Superior temporal gyrus (tissue), 1 donor: ENCODE results near the gene NUP37.
"Not testable (repeated sequence)": the region's sequence is repeated elsewhere in the genome, so short reads cannot be mapped to it uniquely, and the experiment has no call there.

ENCODE experiments used
- DNase-seq: peaks from one replicate; pipeline ENCODE4 v3.0.0-alpha.2; 2016; ENCODE audit errors: extremely low spot score

Gene NUP37, protein sequence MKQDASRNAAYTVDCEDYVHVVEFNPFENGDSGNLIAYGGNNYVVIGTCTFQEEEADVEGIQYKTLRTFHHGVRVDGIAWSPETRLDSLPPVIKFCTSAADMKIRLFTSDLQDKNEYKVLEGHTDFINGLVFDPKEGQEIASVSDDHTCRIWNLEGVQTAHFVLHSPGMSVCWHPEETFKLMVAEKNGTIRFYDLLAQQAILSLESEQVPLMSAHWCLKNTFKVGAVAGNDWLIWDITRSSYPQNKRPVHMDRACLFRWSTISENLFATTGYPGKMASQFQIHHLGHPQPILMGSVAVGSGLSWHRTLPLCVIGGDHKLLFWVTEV

DNA sequence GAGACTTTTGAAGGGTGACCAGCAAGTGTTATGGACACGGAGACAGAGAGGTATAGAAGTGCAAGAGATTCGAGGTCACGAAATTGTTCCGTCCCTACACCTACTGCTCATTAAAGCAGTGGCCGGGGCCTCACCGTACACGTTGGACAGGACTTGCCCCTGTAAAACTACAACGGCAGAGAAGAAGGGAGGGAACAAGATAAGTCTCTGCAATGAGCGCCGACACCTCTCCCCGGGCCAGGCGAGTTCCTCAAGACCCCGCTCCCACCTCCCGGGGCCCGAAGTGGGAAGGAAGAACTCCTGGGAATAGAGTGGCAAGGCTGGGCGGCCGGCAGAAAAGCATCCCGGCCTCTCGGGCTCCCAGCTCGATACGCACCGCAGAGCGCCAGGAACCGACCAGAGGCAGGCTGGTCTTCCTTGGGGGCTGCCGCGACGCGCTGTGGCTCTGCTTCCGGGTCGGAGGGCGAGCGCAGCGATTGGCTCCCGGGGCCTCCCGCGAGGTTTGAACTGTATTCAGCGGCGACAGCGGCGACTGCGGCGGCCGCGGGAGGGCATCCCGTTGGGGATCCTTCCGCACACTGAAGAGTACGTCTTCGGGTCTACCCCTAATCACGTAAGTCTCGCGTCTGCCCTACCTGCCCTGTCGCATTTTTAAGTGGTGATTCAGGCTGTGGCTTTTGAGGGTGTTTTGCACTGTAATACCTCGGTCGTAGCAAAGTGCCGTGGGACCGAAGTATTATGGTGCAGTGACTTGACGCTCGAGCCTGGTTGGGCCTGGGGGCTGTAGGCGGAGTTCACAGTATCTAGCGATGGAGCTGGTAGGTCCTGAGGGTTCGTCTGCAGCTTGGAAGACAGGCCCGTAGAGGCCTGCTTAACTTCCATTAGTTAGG, at the start of gene NUP37, which contains the start of gene PARPBP:
Gene NUP37, minus strand, starts transcription at position 441 of the 890 bp plus-strand sequence. CDS start 1,596 bp downstream, outside the sequence.
Gene PARPBP, plus strand, starts transcription at position 510 of the 890 bp plus-strand sequence. CDS start 3,706 bp downstream, outside the sequence.
- DNase-seq, result peak; percentile 91

DNA sequence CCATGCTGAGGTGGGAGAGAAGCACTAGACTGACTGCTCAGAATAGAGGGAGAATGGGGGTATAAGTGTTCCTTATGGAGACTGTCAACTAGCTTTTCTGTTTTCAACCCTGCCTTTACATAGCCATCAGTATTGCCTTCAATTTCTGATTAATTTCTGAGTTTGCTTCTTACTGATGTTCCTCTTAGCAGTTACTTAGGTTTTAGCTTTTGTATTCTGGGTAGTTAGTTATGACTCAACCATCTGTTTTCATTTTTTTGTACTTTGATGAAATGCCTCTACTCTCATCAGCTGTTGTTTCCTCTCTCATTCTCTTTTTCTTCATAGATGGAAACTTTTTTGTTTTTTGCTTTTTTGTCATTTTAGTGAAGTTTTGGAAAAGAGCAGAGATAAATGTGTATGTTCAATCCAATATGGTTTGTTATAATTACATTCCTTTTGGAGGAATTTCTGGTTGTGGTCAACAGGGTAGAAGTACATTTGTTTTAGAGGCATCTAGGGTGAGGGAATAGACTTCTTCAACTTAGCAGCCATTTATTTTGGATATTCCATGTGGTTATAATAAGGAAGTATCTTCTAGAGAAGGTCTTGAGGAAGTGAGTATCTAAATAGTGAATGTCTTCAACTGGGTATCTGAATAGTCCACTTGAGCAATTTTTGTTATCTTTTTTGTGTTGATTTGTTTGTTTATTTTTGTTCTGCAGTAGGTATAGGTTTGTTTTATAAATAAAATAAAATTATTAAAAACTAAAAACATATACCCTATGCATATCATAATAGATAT, 48.1 kb upstream of the NUP37 start:
- DNase-seq, result no peak

GRCh38 chr12:102163383-102163782, 43.5 kb upstream of the NUP37 start:
- no peak for DNase-seq

GRCh38 chr12:102155206-102155605, 35.3 kb upstream of the NUP37 start:
- not testable (repeated sequence) for DNase-seq

DNA sequence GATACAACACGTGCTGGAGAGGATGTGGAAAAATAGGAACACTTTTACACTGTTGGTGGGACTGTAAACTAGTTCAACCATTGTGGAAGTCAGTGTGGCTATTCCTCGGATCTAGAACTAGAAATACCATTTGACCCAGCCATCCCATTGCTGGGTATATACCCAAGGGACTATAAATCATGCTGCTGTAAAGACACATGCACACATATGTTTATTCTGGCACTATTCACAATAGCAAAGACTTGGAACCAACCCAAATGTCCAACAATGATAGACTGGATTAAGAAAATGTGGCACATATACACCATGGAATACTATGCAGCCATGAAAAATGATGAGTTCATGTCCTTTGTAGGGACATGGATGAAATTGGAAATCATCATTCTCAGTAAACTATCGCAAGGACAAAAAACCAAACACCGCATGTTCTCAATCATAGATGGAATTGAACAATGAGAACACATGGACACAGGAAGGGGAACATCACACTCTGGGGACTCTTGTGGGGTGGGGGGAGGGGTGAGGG, 27.2 kb upstream of the NUP37 start:
- DNase-seq, result not testable (repeated sequence)

DNA sequence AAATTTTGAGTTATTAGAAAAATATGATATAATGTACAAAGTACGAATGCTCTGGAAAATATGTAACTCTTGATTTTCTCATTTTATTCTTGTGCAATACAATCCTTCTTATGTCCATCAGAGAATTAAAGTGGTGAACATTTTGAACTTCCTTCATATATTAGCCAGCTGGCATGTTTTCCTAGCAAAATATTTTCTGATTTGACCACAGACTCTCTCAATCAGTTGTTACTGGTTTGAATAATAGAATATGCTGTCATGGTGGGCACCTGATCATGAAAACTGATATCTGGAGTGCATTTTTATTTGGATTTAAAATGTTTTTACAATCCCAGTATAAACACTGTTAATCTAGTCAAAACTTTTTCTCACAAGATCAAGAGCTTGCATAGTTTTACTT, 24.3 kb upstream of the NUP37 start:
- DNase-seq, result no peak

DNA sequence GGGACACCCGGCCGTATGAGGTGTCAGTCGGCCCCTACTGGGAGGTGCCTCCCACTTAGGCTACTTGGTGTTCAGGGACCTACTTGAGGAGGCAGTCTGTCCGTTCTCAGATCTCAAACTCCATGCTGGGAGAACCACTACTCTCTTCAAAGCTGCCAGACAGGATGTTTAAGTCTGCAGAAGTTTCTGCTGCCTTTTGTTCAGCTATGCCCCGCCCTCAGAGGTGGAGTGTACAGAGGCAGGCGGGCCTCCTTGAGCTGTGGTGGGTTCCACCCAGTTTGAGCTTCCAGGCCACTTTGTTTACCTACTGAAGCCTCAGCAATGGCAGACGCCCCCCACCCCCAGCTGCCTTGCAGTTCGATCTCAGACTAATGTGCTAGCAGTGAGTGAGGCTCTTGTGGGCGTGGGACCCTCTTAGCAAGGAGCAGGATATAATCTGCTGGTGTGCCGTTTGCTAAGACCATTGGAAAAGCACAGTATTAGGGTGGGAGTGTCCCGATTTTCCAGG, 23.0 kb upstream of the NUP37 start:
- not testable (repeated sequence) for DNase-seq

DNA sequence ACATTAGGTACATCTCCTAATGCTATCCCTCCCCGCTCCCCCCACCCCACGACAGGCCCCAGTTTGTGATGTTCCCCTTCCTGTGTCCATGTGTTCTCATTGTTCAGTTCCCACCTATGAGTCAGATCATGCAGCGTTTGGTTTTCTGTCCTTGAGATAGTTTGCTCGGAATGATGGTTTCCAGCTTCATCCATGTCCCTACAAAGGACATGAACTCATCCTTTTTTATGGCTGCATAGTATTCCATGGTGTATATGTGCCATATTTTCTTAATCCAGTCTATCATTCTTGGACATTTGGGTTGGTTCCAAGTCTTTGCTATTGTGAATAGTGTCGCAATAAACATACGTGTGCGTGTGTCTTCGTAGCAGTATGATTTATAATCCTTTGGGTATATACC, 17.7 kb upstream of the NUP37 start:
- DNase-seq, result not testable (repeated sequence)

- not testable (repeated sequence) for DNase-seq
Observed at GRCh38 chr12:102131442-102131841, 11.5 kb upstream of the NUP37 start.

GRCh38 chr12:102130720-102131119, 10.8 kb upstream of the NUP37 start:
- DNase-seq, result not testable (repeated sequence)

DNA sequence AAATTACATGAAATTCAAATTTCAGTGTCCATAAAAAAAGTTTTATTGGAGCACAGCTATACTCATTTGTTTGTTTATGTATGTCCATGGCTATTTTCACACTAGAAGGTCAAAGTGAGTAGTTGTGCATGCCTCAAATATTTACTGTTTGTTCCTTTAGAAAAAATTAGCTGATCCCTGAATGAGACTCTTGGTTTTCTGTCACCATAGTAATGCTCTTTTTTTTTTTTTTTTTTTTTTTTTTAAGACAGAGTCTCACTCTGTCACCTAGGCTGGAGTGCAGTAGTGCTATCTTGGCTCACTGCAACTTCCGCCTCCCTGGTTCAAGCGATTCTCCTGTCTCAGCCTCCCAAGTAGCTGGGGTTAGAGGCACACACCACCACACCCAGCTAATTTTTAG, 1.4 kb upstream of the NUP37 start:
- not testable (repeated sequence) for DNase-seq

GRCh38 chr12:102120886-102121285, 972 bp upstream of the NUP37 start:
- DNase-seq, result no peak

DNA sequence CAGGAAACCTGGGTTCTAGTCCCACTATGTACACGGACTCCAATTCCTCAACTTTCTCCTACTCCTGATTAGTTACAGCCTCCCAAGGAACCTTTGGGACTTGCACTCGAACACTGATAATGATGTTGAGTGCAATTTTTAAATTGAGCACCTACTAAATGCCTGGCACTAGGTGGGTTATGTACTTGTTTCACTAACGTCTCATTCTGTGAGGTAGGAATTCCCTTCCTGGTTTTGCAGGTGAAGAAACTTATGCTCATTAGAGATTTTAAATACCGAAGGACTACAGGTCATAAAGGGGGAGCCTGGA, 605 bp upstream of the NUP37 start:
- DNase-seq, result no peak

DNA sequence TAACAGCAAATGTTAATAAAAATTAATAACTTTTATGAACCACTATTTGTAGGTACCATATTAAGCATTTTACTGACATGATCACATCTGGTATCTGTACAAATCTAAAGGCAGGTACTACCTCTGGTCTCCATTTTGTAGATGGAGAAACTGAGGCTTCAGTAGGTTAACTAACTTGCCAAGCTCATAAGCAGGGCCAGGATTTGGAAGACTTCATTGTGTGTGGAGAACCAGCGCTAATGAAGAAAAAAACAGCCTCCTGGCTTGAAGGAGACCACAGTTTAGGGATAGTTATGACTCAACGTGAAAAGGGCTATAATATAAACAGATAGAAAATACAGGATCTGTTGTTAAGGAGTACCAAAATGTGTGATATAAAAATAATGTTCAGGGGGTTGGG, 1.0 kb downstream of the NUP37 start:
- no peak for DNase-seq

DNA sequence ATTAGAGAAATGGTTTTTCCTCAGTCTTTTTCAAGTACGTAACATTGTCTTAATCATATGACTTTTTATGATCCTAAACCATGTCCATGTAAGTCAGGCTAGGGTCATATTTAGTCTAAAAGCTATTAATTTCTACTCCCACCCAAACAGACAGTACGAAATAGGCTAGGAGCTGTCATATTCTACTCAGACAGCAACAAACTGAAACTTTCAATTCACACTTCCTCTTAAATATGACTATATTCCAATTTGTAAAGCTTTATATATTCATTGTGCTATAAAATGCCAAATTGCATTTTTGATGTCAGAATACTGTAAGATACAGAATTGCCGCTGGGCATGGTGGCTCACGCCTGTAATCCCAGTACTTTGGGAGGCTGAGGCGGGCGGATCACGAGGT, 3.5 kb downstream of the NUP37 start:
- DNase-seq, result no peak

DNA sequence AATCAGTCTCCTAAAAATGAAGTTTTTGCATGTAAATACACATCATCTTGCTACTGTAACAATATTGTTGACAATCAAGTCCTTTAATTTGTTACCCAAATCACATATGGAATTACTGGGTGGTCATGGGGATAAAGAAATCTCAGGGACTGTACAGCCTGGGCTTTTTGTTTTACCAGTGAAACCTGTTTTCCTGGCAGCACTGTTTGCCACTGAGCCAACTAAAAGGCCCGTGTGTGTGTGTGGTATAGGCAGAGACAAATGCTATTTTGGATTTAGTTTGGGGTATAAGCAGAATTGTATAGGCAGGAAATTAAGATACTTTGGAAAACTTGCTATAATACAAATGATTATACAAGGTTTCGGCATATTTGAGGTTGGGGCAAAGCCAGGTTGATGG, 5.7 kb downstream of the NUP37 start:
- no peak for DNase-seq

DNA sequence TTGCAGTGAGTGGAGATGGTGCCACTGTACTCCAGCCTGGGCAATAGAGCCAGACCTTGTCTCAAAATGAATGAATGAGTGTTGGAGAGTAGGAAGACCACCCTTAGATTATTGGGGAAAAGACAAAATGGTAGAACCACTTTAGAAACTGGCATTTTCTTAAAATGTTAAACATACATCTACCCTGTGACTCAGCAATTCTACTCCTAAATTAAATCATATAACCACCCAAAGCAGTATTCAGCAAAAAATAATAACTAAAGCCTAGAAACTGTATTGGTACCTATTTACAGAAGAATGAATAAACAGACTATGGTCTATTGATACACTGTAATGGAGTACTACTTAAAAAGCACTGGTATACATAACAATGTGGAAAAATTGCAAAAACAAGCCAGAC, 9.1 kb downstream of the NUP37 start:
- no peak for DNase-seq

DNA sequence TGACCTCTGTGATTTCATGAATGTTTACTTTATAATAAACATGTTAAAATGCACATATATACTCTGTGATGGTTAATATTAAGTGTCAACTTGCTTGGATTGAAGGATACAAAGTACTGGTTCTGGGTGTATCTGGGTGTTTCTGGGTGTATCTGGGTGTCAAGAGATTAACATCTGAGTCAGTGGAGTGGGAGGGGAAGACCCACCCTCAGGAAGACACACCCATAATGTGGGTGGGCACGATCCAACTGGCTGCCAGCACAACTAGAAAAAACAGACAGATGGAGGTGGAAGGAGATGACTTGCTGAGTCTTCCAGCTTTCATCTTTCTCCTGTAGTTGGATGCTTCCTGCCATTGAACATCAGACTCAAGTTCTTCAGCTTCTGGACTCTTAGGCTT, 11.9 kb downstream of the NUP37 start:
- DNase-seq, result no peak

DNA sequence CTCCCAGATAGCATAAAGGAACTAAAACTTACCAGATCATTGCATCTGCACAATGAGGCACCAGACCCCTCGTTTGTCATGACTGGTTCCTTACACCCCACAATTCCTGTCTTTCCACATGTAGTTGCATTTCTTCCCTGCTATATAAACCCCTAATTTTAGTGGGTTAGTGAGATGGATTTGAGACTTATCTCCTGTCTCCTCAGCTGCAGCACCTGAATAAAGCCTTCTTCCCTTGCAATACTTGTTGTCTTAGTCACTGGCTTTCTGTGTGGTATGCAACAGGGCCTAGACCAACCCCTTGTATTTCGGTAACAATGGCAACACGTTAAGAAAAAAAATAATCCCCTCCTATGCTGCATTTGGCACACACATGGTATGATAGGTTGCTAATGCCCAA, 13.0 kb downstream of the NUP37 start:
- DNase-seq, result no peak

DNA sequence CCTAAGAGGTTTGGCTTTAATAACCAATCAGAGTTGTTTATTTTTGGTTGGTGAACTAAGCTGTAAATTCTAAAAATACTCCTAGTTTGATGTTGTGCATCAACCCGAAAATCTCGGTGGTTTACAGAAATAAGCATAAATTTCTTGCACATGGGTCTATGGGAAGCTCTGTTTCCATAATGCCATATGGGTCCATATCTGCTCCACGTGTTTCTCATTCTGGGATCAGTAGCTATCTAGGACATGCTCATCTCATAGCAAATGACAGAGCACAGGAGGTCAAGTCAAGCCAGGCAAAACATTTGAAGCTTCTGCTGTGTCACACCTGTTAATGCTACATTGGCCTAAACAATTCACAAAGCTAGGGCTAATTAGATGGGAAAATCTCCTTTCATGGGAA, 23.1 kb downstream of the NUP37 start:
- no peak for DNase-seq

DNA sequence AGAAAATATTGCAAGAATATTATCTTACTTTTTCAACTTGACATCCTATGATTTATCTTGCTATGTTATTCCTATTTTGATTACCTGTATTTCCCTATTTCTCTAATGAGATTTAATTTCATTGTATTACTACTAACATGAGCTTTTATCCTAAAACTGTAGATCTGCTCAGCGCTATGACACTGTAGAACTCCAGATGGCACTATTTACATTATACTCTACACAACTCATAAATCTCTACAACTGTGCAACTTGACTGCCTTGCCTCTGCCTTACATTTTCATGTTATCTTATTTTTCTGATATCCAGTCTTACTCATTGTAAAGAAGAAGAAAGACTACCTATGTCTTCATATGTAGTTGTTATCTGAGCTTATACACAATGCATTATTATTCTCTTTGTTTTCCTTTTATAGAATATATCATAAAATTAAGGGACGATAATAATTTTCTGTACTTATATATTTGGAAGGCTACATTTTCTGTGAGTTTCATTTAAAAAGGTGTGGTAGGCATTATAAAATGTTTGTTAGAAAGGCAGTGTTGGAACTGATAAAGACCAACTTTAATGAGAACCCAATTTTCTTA, 24.1 kb downstream of the NUP37 start:
- DNase-seq, result peak; percentile 72
